Smooth muscle cell (in vitro differentiated cells): ENCODE results near the gene NRXN3. TPM values are rescaled to one million over a fixed set of nuclear protein-coding genes. Genes with fewer than 3 reads are reported as not detected.

ENCODE experiments used
- DNase-seq: peaks from one replicate; lab custom pipeline; 2025; ENCODE audit not compliant: unreplicated experiment; lab: John Stamatoyannopoulos, UW
- H2AFZ ChIP-seq: fragments of 200-600 bp; sonication (generic); 2 replicates; pipeline ENCODE4 v1.6.0; 2016; ENCODE audit warnings: antibody characterized with exemption, low read depth, mild to moderate bottlenecking
- H3F3A ChIP-seq: fragments of 200-600 bp; sonication (generic); 2 replicates; pipeline ENCODE4 v1.6.0; 2017; ENCODE audit warnings: antibody characterized with exemption, low read depth
- H3K27ac ChIP-seq: fragments of 200-600 bp; sonication (generic); 2 replicates; pipeline ENCODE4 v1.5.1; 2016; ENCODE audit warnings: low read depth, mild to moderate bottlenecking
- H3K27me3 ChIP-seq: fragments of 200-600 bp; sonication (generic); 2 replicates; pipeline ENCODE4 v1.6.1; 2016; ENCODE audit warnings: low read depth, mild to moderate bottlenecking
- H3K36me3 ChIP-seq: fragments of 200-600 bp; sonication (generic); 2 replicates; pipeline ENCODE4 v1.5.1; 2016; ENCODE audit warnings: low read depth
- H3K4me1 ChIP-seq: fragments of 200-600 bp; sonication (generic); 2 replicates; pipeline ENCODE4 v1.5.1; 2016; ENCODE audit warnings: low read depth
- H3K4me2 ChIP-seq: fragments of 200-600 bp; sonication (generic); 2 replicates; pipeline ENCODE4 v1.6.0; 2016; ENCODE audit warnings: mild to moderate bottlenecking
- H3K4me3 ChIP-seq: fragments of 200-600 bp; sonication (generic); 2 replicates; pipeline ENCODE4 v1.5.1; 2016; ENCODE audit warnings: mild to moderate bottlenecking
- H3K79me2 ChIP-seq: fragments of 200-600 bp; sonication (generic); 2 replicates; pipeline ENCODE4 v1.6.0; 2016; ENCODE audit warnings: low read depth, mild to moderate bottlenecking
- H3K9ac ChIP-seq: fragments of 200-600 bp; sonication (generic); 2 replicates; pipeline ENCODE4 v1.6.0; 2016; ENCODE audit warnings: low read depth
- H3K9me3 ChIP-seq: fragments of 200-600 bp; sonication (generic); replicated peaks from 2 replicates; pipeline ENCODE4 v1.5.1; 2016; ENCODE audit warnings: low read depth
- H4K20me1 ChIP-seq: fragments of 200-600 bp; sonication (generic); 2 replicates; pipeline ENCODE4 v1.6.0; 2016; ENCODE audit warnings: low read depth
- WGBS: methylation state at CpG from one replicate; pipeline ENCODE4 v1.1.7; 2016; ENCODE audit warnings: low lambda C conversion rate; 5-methylcytosine and 5-hydroxymethylcytosine counted together
- polyA plus RNA-seq: library from polyadenylated mRNA; unstranded; fragments of >200 nt; fragmentation: Nextera tagmentation; extraction: Ambion mirVana; gene quantifications from 2 replicates; pipeline ENCODE4 v1.2.1, GENCODE V29; 2016
- total RNA-seq: library from RNA; depleted of rRNA; stranded (reverse); fragments of >200 nt; gene quantifications from 2 replicates; pipeline ENCODE4 v1.2.3, GENCODE V29; 2014
- TF ChIP-seq, protein P1 (sequence below): fragments of 200-600 bp; sonication (generic); IDR thresholded peaks from 2 replicates; pipeline ENCODE4 v1.5.1; 2017; ENCODE audit warnings: borderline replicate concordance, mild to moderate bottlenecking, antibody characterized with exemption; ENCODE audit not compliant: insufficient read depth, poor library complexity, severe bottlenecking

NRXN3 gene
- total and polyA plus RNA-seq, 2 experiments from 2014 or later = 1.2 to 7.0 TPM

- no peak overlapping the region for H3K27ac ChIP-seq
- no peaks in the 10 kb centered on the region for H3F3A ChIP-seq
- no peak overlapping the region for H3K4me3 ChIP-seq
- H3K4me1 ChIP-seq = no peaks in the 10 kb centered on the region
- H3K9me3 ChIP-seq = no peaks in the 10 kb centered on the region
- H3K27me3 ChIP-seq = no peaks in the 10 kb centered on the region
- H3K4me2 ChIP-seq = no peak overlapping the region
- no peaks in the 10 kb centered on the region for H3K79me2 ChIP-seq
- no peak overlapping the region for H2AFZ ChIP-seq
- H3K9ac ChIP-seq = no peak overlapping the region
- no peak for DNase-seq
- 88% methylated on average over 3 of the region's 3 CpGs for WGBS
- TF ChIP-seq, protein P1, sequence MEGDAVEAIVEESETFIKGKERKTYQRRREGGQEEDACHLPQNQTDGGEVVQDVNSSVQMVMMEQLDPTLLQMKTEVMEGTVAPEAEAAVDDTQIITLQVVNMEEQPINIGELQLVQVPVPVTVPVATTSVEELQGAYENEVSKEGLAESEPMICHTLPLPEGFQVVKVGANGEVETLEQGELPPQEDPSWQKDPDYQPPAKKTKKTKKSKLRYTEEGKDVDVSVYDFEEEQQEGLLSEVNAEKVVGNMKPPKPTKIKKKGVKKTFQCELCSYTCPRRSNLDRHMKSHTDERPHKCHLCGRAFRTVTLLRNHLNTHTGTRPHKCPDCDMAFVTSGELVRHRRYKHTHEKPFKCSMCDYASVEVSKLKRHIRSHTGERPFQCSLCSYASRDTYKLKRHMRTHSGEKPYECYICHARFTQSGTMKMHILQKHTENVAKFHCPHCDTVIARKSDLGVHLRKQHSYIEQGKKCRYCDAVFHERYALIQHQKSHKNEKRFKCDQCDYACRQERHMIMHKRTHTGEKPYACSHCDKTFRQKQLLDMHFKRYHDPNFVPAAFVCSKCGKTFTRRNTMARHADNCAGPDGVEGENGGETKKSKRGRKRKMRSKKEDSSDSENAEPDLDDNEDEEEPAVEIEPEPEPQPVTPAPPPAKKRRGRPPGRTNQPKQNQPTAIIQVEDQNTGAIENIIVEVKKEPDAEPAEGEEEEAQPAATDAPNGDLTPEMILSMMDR = no peak
- H4K20me1 ChIP-seq = no peaks in the 10 kb centered on the region
- no peaks in the 10 kb centered on the region for H3K36me3 ChIP-seq
Observed at GRCh38 chr14:79727900-79728299, 1557.7 kb downstream of the NRXN3 start.

- Histone ChIP-seq H3K27me3 (no peaks in the 10 kb centered on the region), H3K9ac (no peak overlapping the region), H4K20me1 (no peaks in the 10 kb centered on the region), H3K4me1 (no peaks in the 10 kb centered on the region), H3K36me3 (no peaks in the 10 kb centered on the region), H3K9me3 (no peaks in the 10 kb centered on the region), H2AFZ (no peak overlapping the region), H3K27ac (no peak overlapping the region), H3K4me3 (no peak overlapping the region), H3K79me2 (no peaks in the 10 kb centered on the region), H3F3A (no peaks in the 10 kb centered on the region), H3K4me2 (no peak overlapping the region)
- DNase-seq = no peak
- 93% methylated on average over 3 of the region's 3 CpGs for WGBS
- TF ChIP-seq, protein P1 = no peak
Observed at GRCh38 chr14:79728331-79728730, 1558.2 kb downstream of the NRXN3 start.

GRCh38 chr14:79729731-79730130 is 1559.6 kb downstream of the NRXN3 start:
- H3K36me3 ChIP-seq = no peaks in the 10 kb centered on the region
- TF ChIP-seq, protein P1 = no peak
- H3F3A ChIP-seq = no peaks in the 10 kb centered on the region
- H3K27me3 ChIP-seq = no peaks in the 10 kb centered on the region
- DNase-seq = no peak
- no peak overlapping the region for H3K9ac ChIP-seq
- no peaks in the 10 kb centered on the region for H3K9me3 ChIP-seq
- WGBS = 91% methylated on average over 3 of the region's 3 CpGs
- no peaks in the 10 kb centered on the region for H3K79me2 ChIP-seq
- H3K27ac ChIP-seq = no peak overlapping the region
- H4K20me1 ChIP-seq = no peaks in the 10 kb centered on the region
- H3K4me1 ChIP-seq = no peaks in the 10 kb centered on the region
- no peak overlapping the region for H2AFZ ChIP-seq
- no peak overlapping the region for H3K4me2 ChIP-seq
- no peak overlapping the region for H3K4me3 ChIP-seq

- TF ChIP-seq, protein P1 = no peak
Observed at GRCh38 chr14:79730196-79730595, 1560.0 kb downstream of the NRXN3 start.

More at GRCh38 chr14:79730196-79730595, 1560.0 kb downstream of the NRXN3 start:
- H3K4me1 ChIP-seq = no peaks in the 10 kb centered on the region
- no peaks in the 10 kb centered on the region for H3K27me3 ChIP-seq
- H3K9ac ChIP-seq = no peak overlapping the region
- DNase-seq = no peak
- no peaks in the 10 kb centered on the region for H3K36me3 ChIP-seq
- no peaks in the 10 kb centered on the region for H4K20me1 ChIP-seq
- H3K9me3 ChIP-seq = no peaks in the 10 kb centered on the region
- H2AFZ ChIP-seq = no peak overlapping the region
- no peak overlapping the region for H3K27ac ChIP-seq
- no peak overlapping the region for H3K4me3 ChIP-seq
- WGBS = 91% methylated on average over 2 of the region's 2 CpGs
- H3K79me2 ChIP-seq = no peaks in the 10 kb centered on the region
- peak overlapping the region; percentile 31 for H3K4me2 ChIP-seq
- H3F3A ChIP-seq = no peaks in the 10 kb centered on the region
